Activated B cell treated with CpG ODN at 0.5 μM for 24 hours (primary cell): ENCODE results near the gene TMC3. TPM values are rescaled to one million over a fixed set of nuclear protein-coding genes. Genes with fewer than 3 reads are reported as not detected.
"Not testable (repeated sequence)": the region's sequence is repeated elsewhere in the genome, so short reads cannot be mapped to it uniquely, and the experiment has no call there.

Experiments
- ATAC-seq: fragments of 200-7000 bp; cut with Tn5 transposase; one replicate; pipeline ENCODE4 v1.10.0; 2021; ENCODE audit warnings: low read depth, mild to moderate bottlenecking, moderate library complexity
- CTCF ChIA-PET: fragments of 350-600 bp; sonication (Branson Sonifier 250); formaldehyde crosslinking; loops from one replicate; lab custom pipeline; 2021; ENCODE audit warnings: antibody characterized with exemption; lab: Charles Lee
- POLR2A ChIA-PET: fragments of 350-600 bp; sonication (Branson Sonifier 250); formaldehyde crosslinking; loops from one replicate; lab custom pipeline; 2021; ENCODE audit warnings: antibody characterized with exemption; lab: Charles Lee
- DNase-seq: peaks from one replicate; pipeline ENCODE4 v3.0.0; 2022
- H3K27ac Mint-ChIP-seq: one replicate; pipeline ENCODE4 v1.8.0; 2020; ENCODE audit warnings: mixed read lengths
- H3K27me3 Mint-ChIP-seq: one replicate; pipeline ENCODE4 v1.8.0; 2021; ENCODE audit warnings: mixed read lengths
- H3K36me3 Mint-ChIP-seq: one replicate; pipeline ENCODE4 v1.8.0; 2021; ENCODE audit warnings: low read depth, mixed read lengths
- H3K4me1 Mint-ChIP-seq: one replicate; pipeline ENCODE4 v1.8.0; 2021; ENCODE audit warnings: mixed read lengths
- H3K4me3 Mint-ChIP-seq: one replicate; pipeline ENCODE4 v1.8.0; 2020; ENCODE audit warnings: mild to moderate bottlenecking, mixed read lengths
- H3K9me3 Mint-ChIP-seq: one replicate; pipeline ENCODE4 v1.8.0; 2020; ENCODE audit warnings: mixed read lengths
- CTCF ChIP-seq: fragments of 200-600 bp; IDR thresholded peaks from one replicate; pipeline ENCODE4 v1.8.0; 2022; ENCODE audit warnings: antibody characterized with exemption, mild to moderate bottlenecking
- intact Hi-C: fragments of 100-400 bp; cut with micrococcal nuclease; formaldehyde crosslinking; loops from one replicate; pipeline ENCODE4 v1.15.1; 2024
- total RNA-seq: library from RNA; stranded (reverse); gene quantifications from 2 replicates; pipeline ENCODE4 v1.2.3, GENCODE V29; 2022

The TMC3 gene
- total RNA-seq, 1 donor from 2014 or later: not detected

DNA sequence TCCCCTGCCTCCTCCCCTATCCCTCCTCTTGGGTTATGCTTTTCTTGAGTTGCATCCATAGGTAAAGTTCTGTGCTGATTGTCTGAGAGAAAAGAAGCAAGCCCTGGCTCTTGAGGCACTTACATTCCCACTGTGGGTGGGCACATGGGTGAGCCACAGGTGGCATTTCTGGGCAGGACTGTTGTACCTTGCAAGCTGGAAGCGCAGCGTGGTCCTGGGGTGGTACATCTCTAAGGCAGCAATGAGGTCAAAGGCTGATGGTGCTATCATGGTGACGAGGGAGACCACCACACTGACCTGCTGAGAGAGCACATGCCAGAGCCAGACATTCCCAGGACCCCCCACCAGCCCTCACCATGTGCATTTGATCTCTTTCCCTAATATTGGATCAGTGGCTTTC is 24.7 kb downstream of the TMC3 start:
- no peak overlapping the region for H3K4me3 Mint-ChIP-seq
- DNase-seq: no peak
- no peaks in the 10 kb centered on the region for H3K9me3 Mint-ChIP-seq
- no peak for ATAC-seq
- no peak overlapping the region for H3K27ac Mint-ChIP-seq
- POLR2A ChIA-PET: no interaction called here
- CTCF ChIA-PET: no interaction called here
- peaks cover 2% of the 10 kb centered on the region for H3K27me3 Mint-ChIP-seq
- H3K36me3 Mint-ChIP-seq: no peaks in the 10 kb centered on the region
- H3K4me1 Mint-ChIP-seq: no peaks in the 10 kb centered on the region
- intact Hi-C loops: no loop called here
- TF ChIP-seq CTCF: no peak

GRCh38 chr15:81348691-81349090 is 25.3 kb downstream of the TMC3 start:
- H3K36me3 Mint-ChIP-seq, H3K9me3 Mint-ChIP-seq, H3K27me3 Mint-ChIP-seq, H3K4me3 Mint-ChIP-seq, POLR2A ChIA-PET, ATAC-seq, intact Hi-C loops, DNase-seq, H3K27ac Mint-ChIP-seq, H3K4me1 Mint-ChIP-seq, CTCF ChIA-PET: not testable (repeated sequence)

- Mint-ChIP-seq H3K27ac (no peak overlapping the region), H3K9me3 (no peaks in the 10 kb centered on the region), H3K4me3 (no peak overlapping the region), H3K4me1 (no peaks in the 10 kb centered on the region), H3K27me3 (peaks cover 2% of the 10 kb centered on the region), H3K36me3 (no peaks in the 10 kb centered on the region)
- ATAC-seq (no peak), DNase-seq (no peak)
- CTCF ChIA-PET: no interaction called here
- POLR2A ChIA-PET: no interaction called here
- intact Hi-C loops: no loop called here
- TF ChIP-seq CTCF: no peak
Measured at GRCh38 chr15:81347910-81348309, 26.1 kb downstream of the TMC3 start.

- H3K4me3 Mint-ChIP-seq: no peak overlapping the region
- no peaks in the 10 kb centered on the region for H3K4me1 Mint-ChIP-seq
- no peaks in the 10 kb centered on the region for H3K9me3 Mint-ChIP-seq
- ChIA-PET CTCF (no interaction called here), POLR2A (no interaction called here)
- no peak overlapping the region for H3K27ac Mint-ChIP-seq
- H3K36me3 Mint-ChIP-seq: no peaks in the 10 kb centered on the region
- no peak for TF ChIP-seq CTCF
- peaks cover 2% of the 10 kb centered on the region for H3K27me3 Mint-ChIP-seq
- intact Hi-C loops: no loop called here
- no peak for ATAC-seq
- DNase-seq: no peak
Measured at GRCh38 chr15:81346611-81347010, 27.4 kb downstream of the TMC3 start.

DNA sequence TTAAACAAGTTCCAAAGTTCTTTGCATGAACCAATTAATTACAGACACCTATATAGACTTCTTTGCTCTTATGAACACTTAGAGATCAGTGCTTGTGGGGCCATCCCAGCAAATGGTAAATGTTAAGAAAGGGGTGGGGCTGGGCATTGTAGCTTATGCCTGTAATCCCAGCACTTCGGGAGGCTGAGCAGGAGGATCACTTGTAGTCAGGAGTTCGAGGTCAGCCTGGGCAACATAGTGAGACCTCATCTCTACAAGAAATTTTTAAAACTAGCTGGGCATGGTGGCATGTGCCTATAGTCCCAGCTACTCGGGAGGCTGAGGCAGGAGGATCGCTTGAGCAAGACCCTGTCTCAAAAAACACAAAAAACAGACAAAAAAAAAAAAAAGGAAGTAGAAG is 30.6 kb downstream of the TMC3 start:
- intact Hi-C loops: no loop called here
- DNase-seq (no peak), ATAC-seq (no peak)
- ChIA-PET POLR2A (no interaction called here), CTCF (interaction anchor here (0.9 kb wide), 1 partner anchor 77 kb away, joined by 4 read pairs; no protein-coding TSS in a partner anchor)
- Mint-ChIP-seq H3K9me3 (no peaks in the 10 kb centered on the region), H3K36me3 (no peaks in the 10 kb centered on the region), H3K27ac (no peak overlapping the region), H3K4me3 (no peak overlapping the region), H3K4me1 (no peaks in the 10 kb centered on the region), H3K27me3 (no peaks in the 10 kb centered on the region)
- TF ChIP-seq CTCF: no peak

GRCh38 chr15:81341351-81341750 is 32.7 kb downstream of the TMC3 start:
- TF ChIP-seq CTCF: no peak
- H3K36me3 Mint-ChIP-seq: no peaks in the 10 kb centered on the region
- DNase-seq (no peak), ATAC-seq (no peak)
- no peaks in the 10 kb centered on the region for H3K27me3 Mint-ChIP-seq
- intact Hi-C loops: no loop called here
- no peak overlapping the region for H3K4me3 Mint-ChIP-seq
- no peak overlapping the region for H3K27ac Mint-ChIP-seq
- H3K4me1 Mint-ChIP-seq: peaks cover 5% of the 10 kb centered on the region
- no peaks in the 10 kb centered on the region for H3K9me3 Mint-ChIP-seq
- POLR2A ChIA-PET: no interaction called here
- CTCF ChIA-PET: interaction anchor here (1.3 kb wide), 2 partner anchors 73 to 75 kb away, joined by 4 to 6 read pairs; no protein-coding TSS in a partner anchor
